ENCODE data around the gene RPL29.
"Not testable (repeated sequence)": the region's sequence is repeated elsewhere in the genome, so short reads cannot be mapped to it uniquely, and the experiment has no call there.

Gene RPL29

GRCh38 chr3:52036222-52036694, 40.6 kb upstream of the RPL29 start:
- no peaks in the 10 kb centered on the region for H3K36me3 ChIP-seq (ENCODE audit: control insufficient read depth, insufficient read depth, low read length)
- H3K4me3 ChIP-seq (ENCODE audit: low read depth, low read length): no peak overlapping the region
- no peak overlapping the region for H3K9ac ChIP-seq (ENCODE audit: low read depth, low read length)
- no peaks in the 10 kb centered on the region for H3K27me3 ChIP-seq (ENCODE audit: control insufficient read depth, insufficient read depth, low read length)
- no peaks in the 10 kb centered on the region for H3K9me3 ChIP-seq (ENCODE audit: control insufficient read depth, insufficient read depth, low read length)
- no peaks in the 10 kb centered on the region for H3K4me1 ChIP-seq (ENCODE audit: control insufficient read depth, insufficient read depth, low read length)
- H3K27ac ChIP-seq (ENCODE audit: low read depth, low read length): no peak overlapping the region

GRCh38 chr3:52034651-52035050, 39.0 kb upstream of the RPL29 start:
- no peak overlapping the region for H3K4me3 ChIP-seq (ENCODE audit: low read depth, low read length)
- no peaks in the 10 kb centered on the region for H3K9me3 ChIP-seq (ENCODE audit: control insufficient read depth, insufficient read depth, low read length)
- no peaks in the 10 kb centered on the region for H3K36me3 ChIP-seq (ENCODE audit: control insufficient read depth, insufficient read depth, low read length)
- no peak overlapping the region for H3K9ac ChIP-seq (ENCODE audit: low read depth, low read length)
- H3K27ac ChIP-seq (ENCODE audit: low read depth, low read length): no peak overlapping the region
- no peaks in the 10 kb centered on the region for H3K27me3 ChIP-seq (ENCODE audit: control insufficient read depth, insufficient read depth, low read length)
- H3K4me1 ChIP-seq (ENCODE audit: control insufficient read depth, insufficient read depth, low read length): no peaks in the 10 kb centered on the region

GRCh38 chr3:52034212-52034611, 38.5 kb upstream of the RPL29 start:
- H3K36me3 ChIP-seq (ENCODE audit: control insufficient read depth, insufficient read depth, low read length): no peaks in the 10 kb centered on the region
- no peak overlapping the region for H3K4me3 ChIP-seq (ENCODE audit: low read depth, low read length)
- H3K27me3 ChIP-seq (ENCODE audit: control insufficient read depth, insufficient read depth, low read length): no peaks in the 10 kb centered on the region
- H3K9me3 ChIP-seq (ENCODE audit: control insufficient read depth, insufficient read depth, low read length): no peaks in the 10 kb centered on the region
- H3K4me1 ChIP-seq (ENCODE audit: control insufficient read depth, insufficient read depth, low read length): no peaks in the 10 kb centered on the region
- H3K27ac ChIP-seq (ENCODE audit: low read depth, low read length): no peak overlapping the region
- H3K9ac ChIP-seq (ENCODE audit: low read depth, low read length): no peak overlapping the region

GRCh38 chr3:52033748-52034147, 38.1 kb upstream of the RPL29 start:
- not testable (repeated sequence) for H3K9me3 ChIP-seq (ENCODE audit: control insufficient read depth, insufficient read depth, low read length); H3K27ac ChIP-seq (ENCODE audit: low read depth, low read length); H3K9ac ChIP-seq (ENCODE audit: low read depth, low read length); H3K36me3 ChIP-seq (ENCODE audit: control insufficient read depth, insufficient read depth, low read length); H3K4me3 ChIP-seq (ENCODE audit: low read depth, low read length); H3K4me1 ChIP-seq (ENCODE audit: control insufficient read depth, insufficient read depth, low read length); H3K27me3 ChIP-seq (ENCODE audit: control insufficient read depth, insufficient read depth, low read length)

- Histone ChIP-seq H3K9ac (ENCODE audit: low read depth, low read length) (no peak overlapping the region), H3K4me3 (ENCODE audit: low read depth, low read length) (no peak overlapping the region), H3K36me3 (ENCODE audit: control insufficient read depth, insufficient read depth, low read length) (no peaks in the 10 kb centered on the region), H3K27me3 (ENCODE audit: control insufficient read depth, insufficient read depth, low read length) (no peaks in the 10 kb centered on the region), H3K9me3 (ENCODE audit: control insufficient read depth, insufficient read depth, low read length) (no peaks in the 10 kb centered on the region), H3K27ac (ENCODE audit: low read depth, low read length) (no peak overlapping the region), H3K4me1 (ENCODE audit: control insufficient read depth, insufficient read depth, low read length) (no peaks in the 10 kb centered on the region)
Observed at GRCh38 chr3:52032702-52033408, 37.2 kb upstream of the RPL29 start.

- Histone ChIP-seq H3K36me3 (ENCODE audit: control insufficient read depth, insufficient read depth, low read length) (no peaks in the 10 kb centered on the region), H3K9ac (ENCODE audit: low read depth, low read length) (no peak overlapping the region), H3K4me3 (ENCODE audit: low read depth, low read length) (no peak overlapping the region), H3K9me3 (ENCODE audit: control insufficient read depth, insufficient read depth, low read length) (no peaks in the 10 kb centered on the region), H3K27ac (ENCODE audit: low read depth, low read length) (no peak overlapping the region), H3K27me3 (ENCODE audit: control insufficient read depth, insufficient read depth, low read length) (no peaks in the 10 kb centered on the region), H3K4me1 (ENCODE audit: control insufficient read depth, insufficient read depth, low read length) (no peaks in the 10 kb centered on the region)
Observed at GRCh38 chr3:52031896-52032295, 36.2 kb upstream of the RPL29 start.

GRCh38 chr3:52030714-52031310, 35.1 kb upstream of the RPL29 start:
- Histone ChIP-seq H3K36me3 (ENCODE audit: control insufficient read depth, insufficient read depth, low read length) (no peaks in the 10 kb centered on the region), H3K27ac (ENCODE audit: low read depth, low read length) (no peak overlapping the region), H3K9me3 (ENCODE audit: control insufficient read depth, insufficient read depth, low read length) (no peaks in the 10 kb centered on the region), H3K4me1 (ENCODE audit: control insufficient read depth, insufficient read depth, low read length) (no peaks in the 10 kb centered on the region), H3K27me3 (ENCODE audit: control insufficient read depth, insufficient read depth, low read length) (no peaks in the 10 kb centered on the region), H3K4me3 (ENCODE audit: low read depth, low read length) (no peak overlapping the region), H3K9ac (ENCODE audit: low read depth, low read length) (no peak overlapping the region)

GRCh38 chr3:52029535-52029934, 33.8 kb upstream of the RPL29 start:
- H3K9ac ChIP-seq (ENCODE audit: low read depth, low read length): no peak overlapping the region
- no peak overlapping the region for H3K27ac ChIP-seq (ENCODE audit: low read depth, low read length)
- H3K9me3 ChIP-seq (ENCODE audit: control insufficient read depth, insufficient read depth, low read length): no peaks in the 10 kb centered on the region
- no peaks in the 10 kb centered on the region for H3K4me1 ChIP-seq (ENCODE audit: control insufficient read depth, insufficient read depth, low read length)
- no peaks in the 10 kb centered on the region for H3K36me3 ChIP-seq (ENCODE audit: control insufficient read depth, insufficient read depth, low read length)
- H3K27me3 ChIP-seq (ENCODE audit: control insufficient read depth, insufficient read depth, low read length): no peaks in the 10 kb centered on the region
- no peak overlapping the region for H3K4me3 ChIP-seq (ENCODE audit: low read depth, low read length)

- H3K9ac ChIP-seq (ENCODE audit: low read depth, low read length): no peak overlapping the region
- no peak overlapping the region for H3K4me3 ChIP-seq (ENCODE audit: low read depth, low read length)
- no peaks in the 10 kb centered on the region for H3K27me3 ChIP-seq (ENCODE audit: control insufficient read depth, insufficient read depth, low read length)
- H3K9me3 ChIP-seq (ENCODE audit: control insufficient read depth, insufficient read depth, low read length): no peaks in the 10 kb centered on the region
- H3K36me3 ChIP-seq (ENCODE audit: control insufficient read depth, insufficient read depth, low read length): no peaks in the 10 kb centered on the region
- no peak overlapping the region for H3K27ac ChIP-seq (ENCODE audit: low read depth, low read length)
- no peaks in the 10 kb centered on the region for H3K4me1 ChIP-seq (ENCODE audit: control insufficient read depth, insufficient read depth, low read length)
Observed at GRCh38 chr3:52029053-52029452, 33.4 kb upstream of the RPL29 start.

- Histone ChIP-seq H3K9me3 (ENCODE audit: control insufficient read depth, insufficient read depth, low read length) (no peaks in the 10 kb centered on the region), H3K4me3 (ENCODE audit: low read depth, low read length) (no peak overlapping the region), H3K4me1 (ENCODE audit: control insufficient read depth, insufficient read depth, low read length) (no peaks in the 10 kb centered on the region), H3K9ac (ENCODE audit: low read depth, low read length) (no peak overlapping the region), H3K36me3 (ENCODE audit: control insufficient read depth, insufficient read depth, low read length) (no peaks in the 10 kb centered on the region), H3K27me3 (ENCODE audit: control insufficient read depth, insufficient read depth, low read length) (no peaks in the 10 kb centered on the region), H3K27ac (ENCODE audit: low read depth, low read length) (no peak overlapping the region)
Observed at GRCh38 chr3:52028572-52028971, 32.9 kb upstream of the RPL29 start.

- Histone ChIP-seq H3K9me3 (ENCODE audit: control insufficient read depth, insufficient read depth, low read length) (no peaks in the 10 kb centered on the region), H3K27me3 (ENCODE audit: control insufficient read depth, insufficient read depth, low read length) (no peaks in the 10 kb centered on the region), H3K27ac (ENCODE audit: low read depth, low read length) (no peak overlapping the region), H3K36me3 (ENCODE audit: control insufficient read depth, insufficient read depth, low read length) (no peaks in the 10 kb centered on the region), H3K4me1 (ENCODE audit: control insufficient read depth, insufficient read depth, low read length) (peaks cover 7% of the 10 kb centered on the region), H3K4me3 (ENCODE audit: low read depth, low read length) (no peak overlapping the region), H3K9ac (ENCODE audit: low read depth, low read length) (no peak overlapping the region)
Observed at GRCh38 chr3:52026041-52026440, 30.3 kb upstream of the RPL29 start.
